Measurements from ENCODE around the gene SLC44A3. TPM values are rescaled to one million over a fixed set of nuclear protein-coding genes. Genes with fewer than 3 reads are reported as not detected.

The SLC44A3 gene
- total and polyA plus RNA-seq, 2 of the 13 experiments (the other 11 are each of a cell fraction or from before 2014, with no cell fraction given) = 6.8 to 14.1 TPM

DNA sequence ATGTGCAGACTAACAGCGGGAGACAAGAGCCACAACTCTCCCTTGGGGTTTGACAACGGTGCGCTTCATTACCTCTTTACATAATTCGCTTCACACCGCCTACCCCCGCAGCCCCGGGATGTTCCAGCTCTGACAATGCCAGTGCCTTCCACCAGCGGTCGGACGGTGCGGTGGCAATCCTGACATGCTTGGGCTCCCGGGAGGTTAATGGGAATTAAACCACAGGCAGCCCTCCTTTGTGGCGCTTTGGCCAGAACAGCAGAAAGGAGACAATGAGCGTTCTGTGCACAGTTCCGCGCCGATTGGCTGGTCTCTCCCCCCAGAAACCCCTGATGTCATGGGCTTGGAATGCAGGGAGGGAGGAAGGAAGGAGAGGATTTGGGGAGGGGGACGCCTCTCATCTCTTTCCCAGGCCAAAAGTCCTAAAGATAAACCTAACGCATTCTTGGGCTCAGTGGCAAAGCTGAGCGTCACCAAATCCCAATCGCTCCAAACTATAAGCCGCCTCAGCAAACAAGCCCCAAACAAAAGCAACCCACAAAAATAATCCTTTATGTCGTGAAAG, 105.5 kb downstream of the SLC44A3 start (continued):
- TF ChIP-seq HMGXB3 (CRISPR knock-in tag; IDR thresholded peaks at IDR 0.05; ENCODE audit: borderline replicate concordance) = peak; percentile 26; the same call in 1 of the 2 replicates
- no peak for TF ChIP-seq ZNF460 (CRISPR knock-in tag; IDR thresholded peaks at IDR 0.05; ENCODE audit: borderline replicate concordance)
- TF ChIP-seq, protein P1, sequence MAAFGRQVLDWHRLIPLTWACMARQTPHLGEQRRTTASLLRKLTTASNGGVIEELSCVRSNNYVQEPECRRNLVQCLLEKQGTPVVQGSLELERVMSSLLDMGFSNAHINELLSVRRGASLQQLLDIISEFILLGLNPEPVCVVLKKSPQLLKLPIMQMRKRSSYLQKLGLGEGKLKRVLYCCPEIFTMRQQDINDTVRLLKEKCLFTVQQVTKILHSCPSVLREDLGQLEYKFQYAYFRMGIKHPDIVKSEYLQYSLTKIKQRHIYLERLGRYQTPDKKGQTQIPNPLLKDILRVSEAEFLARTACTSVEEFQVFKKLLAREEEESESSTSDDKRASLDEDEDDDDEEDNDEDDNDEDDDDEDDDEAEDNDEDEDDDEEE (CRISPR knock-in tag; IDR thresholded peaks at IDR 0.05) = no peak
- TF ChIP-seq ZNF558 (CRISPR knock-in tag; IDR thresholded peaks at IDR 0.05; ENCODE audit: borderline replicate concordance) = no peak; the same call in none of the 2 replicates
- TF ChIP-seq MAFG (CRISPR knock-in tag; IDR thresholded peaks at IDR 0.05) = no peak
- TF ChIP-seq, protein P2, sequence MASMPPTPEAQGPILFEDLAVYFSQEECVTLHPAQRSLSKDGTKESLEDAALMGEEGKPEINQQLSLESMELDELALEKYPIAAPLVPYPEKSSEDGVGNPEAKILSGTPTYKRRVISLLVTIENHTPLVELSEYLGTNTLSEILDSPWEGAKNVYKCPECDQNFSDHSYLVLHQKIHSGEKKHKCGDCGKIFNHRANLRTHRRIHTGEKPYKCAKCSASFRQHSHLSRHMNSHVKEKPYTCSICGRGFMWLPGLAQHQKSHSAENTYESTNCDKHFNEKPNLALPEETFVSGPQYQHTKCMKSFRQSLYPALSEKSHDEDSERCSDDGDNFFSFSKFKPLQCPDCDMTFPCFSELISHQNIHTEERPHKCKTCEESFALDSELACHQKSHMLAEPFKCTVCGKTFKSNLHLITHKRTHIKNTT (CRISPR knock-in tag; IDR thresholded peaks at IDR 0.05) = no peak
- TF ChIP-seq, protein P3, sequence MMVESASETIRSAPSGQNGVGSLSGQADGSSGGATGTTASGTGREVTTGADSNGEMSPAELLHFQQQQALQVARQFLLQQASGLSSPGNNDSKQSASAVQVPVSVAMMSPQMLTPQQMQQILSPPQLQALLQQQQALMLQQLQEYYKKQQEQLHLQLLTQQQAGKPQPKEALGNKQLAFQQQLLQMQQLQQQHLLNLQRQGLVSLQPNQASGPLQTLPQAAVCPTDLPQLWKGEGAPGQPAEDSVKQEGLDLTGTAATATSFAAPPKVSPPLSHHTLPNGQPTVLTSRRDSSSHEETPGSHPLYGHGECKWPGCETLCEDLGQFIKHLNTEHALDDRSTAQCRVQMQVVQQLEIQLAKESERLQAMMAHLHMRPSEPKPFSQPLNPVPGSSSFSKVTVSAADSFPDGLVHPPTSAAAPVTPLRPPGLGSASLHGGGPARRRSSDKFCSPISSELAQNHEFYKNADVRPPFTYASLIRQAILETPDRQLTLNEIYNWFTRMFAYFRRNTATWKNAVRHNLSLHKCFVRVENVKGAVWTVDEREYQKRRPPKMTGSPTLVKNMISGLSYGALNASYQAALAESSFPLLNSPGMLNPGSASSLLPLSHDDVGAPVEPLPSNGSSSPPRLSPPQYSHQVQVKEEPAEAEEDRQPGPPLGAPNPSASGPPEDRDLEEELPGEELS (CRISPR knock-in tag; IDR thresholded peaks at IDR 0.05) = peak; percentile 52; the same call in 1 of the 2 replicates
- TF ChIP-seq ZNF362 (CRISPR knock-in tag; IDR thresholded peaks at IDR 0.05; ENCODE audit: borderline replicate concordance) = no peak
- TF ChIP-seq, protein P4, sequence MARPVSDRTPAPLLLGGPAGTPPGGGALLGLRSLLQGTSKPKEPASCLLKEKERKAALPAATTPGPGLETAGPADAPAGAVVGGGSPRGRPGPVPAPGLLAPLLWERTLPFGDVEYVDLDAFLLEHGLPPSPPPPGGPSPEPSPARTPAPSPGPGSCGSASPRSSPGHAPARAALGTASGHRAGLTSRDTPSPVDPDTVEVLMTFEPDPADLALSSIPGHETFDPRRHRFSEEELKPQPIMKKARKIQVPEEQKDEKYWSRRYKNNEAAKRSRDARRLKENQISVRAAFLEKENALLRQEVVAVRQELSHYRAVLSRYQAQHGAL (CRISPR knock-in tag; IDR thresholded peaks at IDR 0.05; ENCODE audit: not compliant biosample characterization) = no peak
- no peak for TF ChIP-seq MAFK (conservative IDR thresholded peaks at IDR 0.05 in 1 of 2, IDR thresholded peaks at IDR 0.05 in 1 of 2; ENCODE audit: low read length in 2 of 2)
- TF ChIP-seq ZNF207 (IDR thresholded peaks at IDR 0.05; ENCODE audit: borderline replicate concordance) = no peak
- TF ChIP-seq RNF219 (CRISPR knock-in tag; IDR thresholded peaks at IDR 0.05) = no peak
- no peak for TF ChIP-seq ETV6 (CRISPR knock-in tag; conservative IDR thresholded peaks at IDR 0.05)
- no peak for TF ChIP-seq HNRNPLL (IDR thresholded peaks at IDR 0.05; ENCODE audit: low read depth, low read length, poor library complexity, severe bottlenecking)
- peak; percentile 48 for TF ChIP-seq MED1 (CRISPR knock-in tag; IDR thresholded peaks at IDR 0.05)

Data from HepG2 (cell line).